ENCODE results near the gene ADTRP. TPM values are rescaled to one million over a fixed set of nuclear protein-coding genes. Genes with fewer than 3 reads are reported as not detected.

The ADTRP gene
- total and polyA plus RNA-seq, 2 of the 13 experiments (the other 11 are each of a cell fraction or from before 2014, with no cell fraction given) = not detected

- TF ChIP-seq AHDC1 (CRISPR knock-in tag; IDR thresholded peaks at IDR 0.05; ENCODE audit: borderline replicate concordance) (no peak), HOXA3 (CRISPR knock-in tag; IDR thresholded peaks at IDR 0.05) (no peak), PBX2 (CRISPR knock-in tag; IDR thresholded peaks at IDR 0.05) (no peak), ZNF710 (CRISPR knock-in tag; IDR thresholded peaks at IDR 0.05; ENCODE audit: borderline replicate concordance) (no peak), ZBTB1 (CRISPR knock-in tag; IDR thresholded peaks at IDR 0.05; ENCODE audit: borderline replicate concordance) (no peak)
These were observed 26.1 kb upstream of the ADTRP start (continued) for GRCh38 chr6:11804701-11805100.

All from HepG2 (cell line).